AG20443 (cell line): ENCODE data around the gene FXR1.
A peak's percentile ranks its signal among the peaks of the same experiment; 100 is the strongest.
"Not testable (repeated sequence)": the region's sequence is repeated elsewhere in the genome, so short reads cannot be mapped to it uniquely, and the experiment has no call there.

Source experiments
- DNase-seq: peaks from one replicate; pipeline ENCODE4 v3.0.0; 2012; ENCODE audit warnings: low spot score, mixed read lengths

Gene FXR1

DNA sequence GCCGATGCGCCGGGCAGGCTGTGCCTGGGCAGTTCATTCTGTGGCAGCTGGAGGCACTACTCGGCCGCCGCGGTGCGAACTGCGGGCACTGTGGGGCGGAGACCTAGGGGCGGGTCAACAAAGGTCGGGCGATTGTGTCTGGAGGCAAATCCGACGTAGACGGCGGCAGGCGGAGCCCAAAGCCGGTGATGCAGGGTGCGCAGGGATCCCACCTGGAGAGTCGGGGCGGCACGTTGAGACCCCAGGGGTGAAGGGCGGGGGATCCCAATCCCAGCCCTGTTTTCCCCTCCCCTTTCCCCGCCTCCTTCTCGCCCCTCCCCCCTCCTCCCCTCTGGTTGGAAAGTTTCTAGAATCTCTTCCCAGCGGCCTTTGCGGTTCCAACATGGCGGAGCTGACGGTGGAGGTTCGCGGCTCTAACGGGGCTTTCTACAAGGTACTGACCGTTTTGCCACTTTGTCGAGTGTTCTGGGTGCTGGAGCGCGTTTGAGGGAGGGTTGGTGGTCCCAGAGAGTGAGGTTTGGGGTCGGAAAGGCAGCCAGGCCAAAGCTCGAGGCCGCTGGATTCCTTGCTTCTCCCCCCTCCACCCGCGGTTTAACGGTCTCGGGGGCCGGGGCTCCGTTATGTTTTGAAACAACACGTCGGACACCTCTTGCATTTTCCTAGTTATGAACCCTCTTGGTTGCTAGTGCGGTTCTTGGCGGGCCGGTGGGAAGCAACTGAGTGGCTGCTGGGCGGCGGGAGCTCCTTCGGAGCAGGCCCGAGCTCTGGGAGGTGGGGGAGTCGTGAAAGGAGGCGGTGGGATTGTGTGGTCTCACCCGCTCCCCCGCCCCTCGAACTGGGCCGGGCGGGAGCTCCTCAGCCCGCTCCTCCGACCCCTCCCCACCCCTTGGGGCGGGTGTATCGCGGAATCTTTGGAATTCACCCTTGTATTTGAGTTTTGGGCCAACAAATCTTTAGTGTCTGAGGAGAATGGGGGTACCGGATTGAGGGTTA, at the start of gene FXR1:
Gene FXR1 (plus strand): TSS at position 367 of the 993 bp plus-strand sequence. CDS start 16 bp downstream, at position 383.
- DNase-seq = peak; percentile 94

DNA sequence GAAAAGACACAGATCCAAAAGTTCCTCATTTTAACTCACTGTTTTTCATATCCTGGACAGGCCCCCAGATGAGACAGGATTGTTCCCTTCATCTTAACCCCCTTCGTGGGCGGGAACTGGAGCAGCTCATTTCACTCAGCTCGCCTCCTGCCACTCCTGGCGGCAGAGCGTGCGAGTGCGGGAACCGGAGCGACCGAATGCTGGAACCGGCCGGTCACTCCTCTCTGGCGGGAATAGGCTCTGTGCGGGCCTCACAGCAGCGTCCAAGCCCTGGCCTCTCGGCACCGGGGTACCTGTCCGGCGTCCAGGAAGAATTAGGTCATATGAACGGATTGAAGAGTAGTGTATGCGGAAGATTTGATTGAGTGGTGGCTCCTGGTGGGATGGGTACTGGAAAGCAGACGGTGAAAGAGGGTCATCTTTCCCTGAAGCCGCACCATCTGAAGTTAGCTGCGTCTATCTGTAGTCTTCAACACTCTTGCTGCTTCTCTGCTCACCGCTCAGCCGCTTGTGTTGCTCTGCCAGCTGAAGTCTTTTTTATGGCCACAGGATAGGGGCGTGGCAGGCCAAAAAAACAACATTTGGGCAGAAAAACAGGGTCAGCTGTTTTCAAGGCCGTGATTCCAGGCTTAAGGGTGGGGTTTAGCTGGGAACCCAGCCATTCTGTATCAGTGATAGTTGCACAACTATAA, 42.3 kb upstream of the FXR1 start:
- peak; percentile 64 for DNase-seq

DNA sequence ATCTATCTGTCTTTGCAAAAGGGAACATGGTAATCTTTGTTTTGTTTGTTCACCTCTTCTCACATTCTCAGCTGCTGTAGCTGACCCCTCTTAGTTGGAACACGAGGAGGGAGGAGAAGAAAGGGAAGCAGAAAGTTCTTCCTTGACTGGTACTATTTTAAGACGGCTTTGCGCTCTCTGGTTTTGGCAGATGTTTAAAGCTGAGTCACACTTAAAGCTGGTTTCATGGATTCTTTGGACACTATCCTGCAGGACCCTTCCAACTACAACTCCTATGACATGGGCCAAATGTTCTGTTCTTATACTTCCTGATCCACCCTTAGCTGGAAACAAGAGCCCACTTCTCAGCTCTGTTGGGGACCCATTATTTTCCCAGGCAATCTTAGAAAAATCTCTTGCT, 40.6 kb upstream of the FXR1 start:
- peak; percentile 52 for DNase-seq

DNA sequence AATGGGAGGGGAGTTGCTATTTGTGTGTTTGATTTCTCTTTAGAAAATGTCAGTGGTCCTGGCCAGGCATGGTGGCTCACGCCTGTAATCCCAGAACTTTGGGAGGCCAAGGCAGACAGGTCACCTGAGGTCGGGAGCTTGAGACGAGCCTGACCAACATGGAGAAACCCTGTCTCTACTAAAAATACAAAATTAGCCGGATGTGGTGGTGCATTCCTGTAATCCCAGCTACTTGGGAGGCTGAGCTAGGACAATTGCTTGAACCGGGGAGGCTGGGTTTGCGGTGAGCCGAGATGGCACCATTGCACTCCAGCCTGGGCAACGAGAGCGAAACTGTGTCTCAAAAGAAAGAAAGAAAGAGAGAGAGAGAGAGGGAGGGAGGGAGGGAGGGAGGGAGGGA, 40.0 kb upstream of the FXR1 start:
- DNase-seq = not testable (repeated sequence)

DNA sequence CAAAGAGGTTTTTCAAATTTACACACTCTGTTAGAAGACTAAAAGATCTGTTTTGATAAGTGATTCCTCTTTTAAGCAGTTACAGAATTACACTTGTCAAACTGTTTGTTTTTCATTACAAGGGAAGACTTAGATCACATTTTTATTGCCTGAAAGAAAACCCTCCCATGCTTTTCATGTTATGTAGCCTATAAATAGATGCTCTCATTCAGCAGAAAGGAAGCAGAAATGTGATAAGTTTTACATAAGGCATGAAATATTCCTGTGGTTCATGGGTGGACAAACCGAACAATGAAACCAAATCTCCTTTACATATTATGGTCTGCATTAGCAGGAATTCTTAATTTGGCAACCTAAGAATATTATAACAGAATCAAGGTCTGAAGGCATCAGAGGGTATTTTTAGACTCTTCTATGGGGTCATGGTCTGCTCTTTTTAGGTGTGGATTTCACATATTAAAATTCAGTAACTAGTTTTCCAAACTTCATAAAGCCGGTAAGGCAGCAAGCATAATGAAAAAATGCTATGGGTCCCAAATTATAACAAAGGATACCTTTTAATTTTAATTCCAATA, 37.3 kb upstream of the FXR1 start:
- no peak for DNase-seq

DNA sequence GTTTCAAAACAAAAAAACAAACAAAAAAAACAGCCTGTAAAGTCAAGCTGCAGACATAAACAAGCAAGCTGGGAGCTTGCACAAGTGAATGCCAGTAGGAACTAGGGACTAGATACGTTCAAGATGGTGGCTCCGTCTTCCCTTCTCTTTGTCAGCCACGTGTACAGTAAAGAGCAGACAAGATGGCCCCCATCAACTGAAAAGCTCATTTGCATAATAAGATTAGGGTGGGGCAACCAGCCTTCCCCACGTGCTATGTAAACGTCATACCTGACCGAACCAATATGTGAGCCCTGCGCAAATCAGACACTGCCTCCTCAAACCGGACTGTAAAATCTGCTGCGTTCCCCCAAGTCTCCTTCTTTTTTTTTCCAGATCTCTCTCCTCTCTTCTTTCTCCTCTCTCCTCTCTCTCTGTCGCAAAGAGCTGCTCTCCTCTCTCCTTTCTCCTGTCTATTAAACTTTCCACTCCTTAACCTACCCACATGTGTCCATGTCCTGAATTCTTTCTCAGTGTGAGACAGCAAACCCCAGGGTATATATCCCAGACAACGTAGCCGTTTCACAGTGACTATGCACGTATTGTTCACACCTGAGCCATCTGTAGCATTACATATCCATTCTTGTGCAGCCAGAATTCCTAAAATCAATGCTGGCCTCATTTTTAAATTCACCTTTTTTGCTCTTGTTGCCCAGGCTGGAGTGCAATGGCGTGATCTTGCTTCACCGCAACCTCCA, 31.2 kb upstream of the FXR1 start:
- DNase-seq = no peak

DNA sequence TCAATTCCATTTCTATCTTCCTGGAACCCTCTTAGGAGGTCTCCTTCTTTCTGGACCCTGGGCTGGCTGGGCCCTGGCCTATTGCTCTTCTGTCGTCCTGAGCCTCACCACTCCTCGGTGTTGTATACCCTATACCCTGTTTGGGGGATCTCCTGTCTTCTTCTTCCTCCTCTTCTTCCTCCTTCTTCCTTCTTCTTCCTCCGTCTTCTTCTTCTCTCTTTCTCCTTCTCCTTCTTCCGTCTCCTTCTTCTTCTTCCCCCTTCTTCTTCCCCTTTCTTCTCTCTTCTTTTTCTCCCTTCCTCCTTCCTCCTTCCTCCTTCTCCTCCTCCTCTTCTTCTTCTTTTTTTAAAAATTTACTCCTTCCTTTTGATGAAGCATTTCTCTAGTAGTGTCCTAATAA, 30.4 kb upstream of the FXR1 start:
- DNase-seq = no peak

DNA sequence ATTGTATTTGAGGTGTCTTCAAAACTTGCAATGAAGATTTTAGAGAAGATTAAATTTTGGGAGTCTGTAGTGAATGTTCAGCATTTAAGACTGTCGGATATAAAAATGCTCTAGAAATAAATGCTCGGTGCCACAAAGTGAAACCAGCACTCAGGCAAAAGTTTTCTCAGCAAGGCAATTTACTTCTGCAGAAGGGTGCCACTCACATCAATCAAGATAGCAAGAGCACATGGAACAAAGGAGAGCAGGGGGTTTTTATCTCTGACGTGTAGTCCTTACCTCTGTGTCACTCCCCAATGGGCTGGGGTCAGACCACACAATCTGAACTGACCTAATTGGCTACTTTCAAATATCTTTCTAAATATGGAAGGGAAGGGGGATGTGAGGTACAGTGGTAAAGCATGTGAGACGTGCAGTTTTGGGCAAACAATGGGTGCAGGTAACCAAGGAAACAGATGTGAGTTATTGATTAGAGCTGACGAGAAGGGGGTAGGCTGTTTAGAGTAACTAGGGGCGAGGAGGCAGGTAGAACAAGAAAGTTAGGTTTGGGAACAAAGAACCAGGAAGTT, 23.4 kb upstream of the FXR1 start:
- DNase-seq = no peak

DNA sequence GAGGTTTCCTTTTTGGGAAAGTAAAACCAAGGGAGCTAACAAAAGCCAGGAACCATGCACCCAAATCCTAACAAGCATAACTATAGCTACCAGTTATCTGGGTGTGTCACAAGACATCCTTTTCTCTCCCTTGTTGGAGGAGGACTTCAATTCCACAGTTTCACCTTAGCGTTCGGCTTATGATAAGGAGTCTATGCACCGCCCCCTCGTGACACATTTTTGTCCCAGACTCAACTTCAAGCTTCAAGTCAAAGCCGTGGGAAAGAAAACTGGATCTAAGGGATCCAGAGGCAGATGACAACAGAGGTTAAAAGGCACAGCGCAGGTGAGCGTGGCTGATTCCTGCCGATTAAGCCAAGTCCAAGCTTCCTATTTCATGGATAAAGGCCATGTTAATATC, 13.9 kb upstream of the FXR1 start:
- DNase-seq = no peak

DNA sequence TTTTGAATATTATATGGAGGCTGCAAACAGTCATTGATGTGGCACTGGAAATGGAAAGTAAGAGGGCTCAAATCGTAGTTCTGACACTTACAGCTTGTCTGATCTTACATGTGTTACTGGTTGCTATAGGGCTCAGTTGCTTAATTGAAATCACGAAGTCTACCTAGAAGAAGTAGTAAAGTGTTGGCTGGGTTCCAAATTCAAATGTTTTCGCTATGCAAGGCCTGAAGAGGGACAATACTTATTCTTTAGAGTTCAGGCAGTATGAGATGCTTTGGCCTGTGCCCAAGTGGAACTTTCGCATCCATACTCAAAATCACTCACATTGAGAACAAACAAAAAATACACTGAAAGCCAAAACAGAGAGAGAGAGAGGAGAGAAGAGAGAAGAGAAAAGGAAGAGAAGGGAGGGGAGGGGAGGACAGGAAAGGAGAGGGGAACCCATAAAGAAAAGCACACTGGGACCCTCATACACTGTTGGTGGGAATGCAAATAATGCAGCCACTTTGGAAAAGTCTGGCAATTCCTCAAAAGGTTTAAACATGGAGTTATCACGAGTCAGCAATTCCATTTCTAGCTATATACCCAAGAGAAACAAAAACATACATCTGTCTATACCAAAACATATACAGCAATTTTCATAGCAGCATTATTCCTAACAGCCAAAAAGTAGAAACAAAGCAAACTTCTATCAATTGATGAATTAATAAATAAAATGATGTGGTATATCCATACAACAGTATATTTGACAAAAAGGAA, 2.9 kb upstream of the FXR1 start:
- no peak for DNase-seq

DNA sequence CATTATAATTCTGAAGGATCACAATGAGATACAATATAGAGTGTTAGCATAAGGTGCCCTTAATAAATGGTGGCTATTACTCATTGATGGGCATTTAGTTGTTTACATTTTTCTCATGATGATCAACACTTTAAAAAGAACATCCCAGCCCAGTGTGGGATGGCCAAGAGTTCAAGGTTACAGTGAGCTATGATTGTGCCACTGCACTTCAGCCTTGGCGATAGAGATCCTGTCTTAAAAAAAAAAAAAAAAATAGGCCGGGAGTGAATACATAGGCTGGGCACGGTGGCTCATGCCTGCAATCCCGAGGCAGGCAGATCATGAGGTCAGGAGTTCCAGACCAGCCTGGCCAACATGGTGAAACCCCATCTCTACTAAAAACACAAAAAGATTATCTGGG, 1.6 kb upstream of the FXR1 start:
- DNase-seq = no peak

DNA sequence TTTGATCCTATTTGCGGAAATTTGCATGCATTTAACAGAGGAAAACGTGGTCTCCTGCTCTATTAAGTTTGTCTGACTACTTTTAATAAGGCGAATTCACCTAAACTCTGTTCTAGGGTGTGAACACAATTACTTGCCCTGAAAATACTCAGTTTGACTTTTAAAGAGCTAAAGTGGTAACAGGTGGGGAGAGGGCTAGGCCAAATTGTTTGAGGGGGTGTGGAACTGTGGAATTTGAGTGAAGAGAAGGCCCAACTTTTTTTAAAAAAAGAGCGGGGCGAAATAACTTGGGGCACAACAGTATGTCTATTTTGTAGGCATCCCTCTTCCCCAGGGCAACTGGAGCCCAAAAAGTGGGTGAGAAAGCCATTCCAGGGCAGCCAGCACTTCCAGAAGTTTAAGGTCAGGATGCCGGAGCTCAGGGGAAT, 580 bp upstream of the FXR1 start:
- DNase-seq = no peak

DNA sequence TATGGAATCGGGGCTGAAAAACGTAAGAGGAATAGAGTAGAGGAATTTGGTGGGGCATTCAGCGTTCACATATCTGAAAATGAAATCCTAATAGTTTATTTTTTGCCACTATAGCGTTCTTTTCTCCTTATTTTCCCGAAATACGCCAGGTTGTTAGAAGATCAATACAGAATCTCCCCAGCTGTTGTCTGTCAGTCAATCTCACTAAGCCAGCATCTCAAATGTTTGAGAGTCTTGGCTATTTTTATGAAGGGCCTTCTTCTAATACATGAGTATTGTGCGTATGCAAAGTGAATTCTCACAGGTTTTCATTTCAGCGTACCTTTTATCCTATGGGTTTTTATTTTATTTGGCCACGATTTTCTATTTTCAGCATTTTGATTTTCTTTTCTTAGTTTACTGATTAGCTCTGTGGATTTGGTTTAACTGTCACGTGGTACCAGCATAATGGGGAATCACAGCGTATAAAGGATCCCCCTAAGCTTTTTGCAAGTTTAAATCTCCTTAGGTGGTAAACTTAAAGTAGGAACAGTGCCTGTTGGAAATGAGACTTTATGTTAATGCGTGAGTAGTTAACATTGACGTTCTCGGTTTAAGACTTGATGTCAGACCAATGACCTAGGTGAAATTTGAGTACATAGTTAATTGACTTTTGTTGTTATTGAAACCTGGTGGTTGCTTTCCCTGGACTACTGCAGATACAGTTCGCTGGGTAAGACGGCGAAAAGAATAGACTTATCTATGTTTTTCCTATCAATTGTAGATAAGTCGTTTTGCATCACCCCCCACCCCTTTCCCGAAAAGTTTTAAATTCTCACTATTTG, 1.3 kb downstream of the FXR1 start:
- DNase-seq = peak; percentile 19

DNA sequence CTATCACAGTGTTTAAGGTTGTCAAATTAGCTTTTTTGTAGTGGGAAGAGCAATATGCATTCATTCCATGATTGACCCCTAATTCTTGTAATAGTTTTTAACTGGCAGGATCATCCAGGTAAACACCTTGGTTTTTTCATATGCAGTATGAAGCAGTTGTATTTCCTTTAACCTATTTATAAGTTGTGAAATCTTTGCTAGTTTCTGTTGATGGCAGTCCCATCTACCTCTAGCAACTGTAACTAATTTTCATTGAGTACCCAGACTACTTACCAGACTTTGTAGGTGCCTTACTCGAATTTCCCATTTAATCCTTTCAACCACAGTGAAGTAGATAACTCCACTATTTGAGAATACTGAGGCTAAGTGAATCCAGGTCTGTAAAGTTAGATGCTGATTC, 6.1 kb downstream of the FXR1 start:
- DNase-seq = no peak

DNA sequence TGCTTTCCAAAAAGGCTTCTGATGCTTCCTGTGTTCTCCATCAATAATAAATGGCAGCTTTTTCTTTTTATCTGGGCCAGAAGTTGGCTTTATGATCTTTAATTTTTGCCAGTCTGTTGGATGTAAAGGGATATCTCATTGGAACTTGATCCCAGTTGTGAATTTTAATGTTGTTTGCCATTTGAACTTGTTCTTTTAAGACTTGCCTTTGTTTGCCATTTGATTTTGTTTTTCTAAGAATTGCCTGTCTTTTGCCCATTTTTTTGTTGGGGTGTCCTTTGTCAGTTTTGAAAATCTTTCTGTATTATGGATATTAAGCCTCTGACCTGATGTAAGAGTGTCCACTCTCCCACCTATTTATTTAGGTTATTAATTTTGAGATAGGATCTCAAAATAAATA, 9.8 kb downstream of the FXR1 start:
- DNase-seq = no peak

DNA sequence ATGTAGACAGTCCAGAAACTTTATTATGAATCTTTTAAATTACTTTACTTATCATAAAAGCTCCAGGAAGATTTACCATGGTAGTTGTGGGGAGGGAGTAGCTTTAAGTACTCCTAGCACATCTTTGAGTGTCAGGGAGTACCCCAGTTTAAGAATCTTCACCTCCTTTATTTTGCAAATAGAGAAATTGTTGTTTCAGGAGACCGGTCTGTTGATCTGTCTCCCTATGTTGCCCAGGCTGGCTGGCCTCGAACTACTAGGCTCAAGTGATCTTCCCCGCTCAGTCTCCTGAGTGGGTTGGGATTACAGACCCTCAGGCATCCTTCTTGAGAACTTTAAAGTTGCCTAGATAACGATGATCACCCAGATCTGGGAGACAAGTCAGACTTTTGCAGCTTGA, 11.1 kb downstream of the FXR1 start:
- no peak for DNase-seq

DNA sequence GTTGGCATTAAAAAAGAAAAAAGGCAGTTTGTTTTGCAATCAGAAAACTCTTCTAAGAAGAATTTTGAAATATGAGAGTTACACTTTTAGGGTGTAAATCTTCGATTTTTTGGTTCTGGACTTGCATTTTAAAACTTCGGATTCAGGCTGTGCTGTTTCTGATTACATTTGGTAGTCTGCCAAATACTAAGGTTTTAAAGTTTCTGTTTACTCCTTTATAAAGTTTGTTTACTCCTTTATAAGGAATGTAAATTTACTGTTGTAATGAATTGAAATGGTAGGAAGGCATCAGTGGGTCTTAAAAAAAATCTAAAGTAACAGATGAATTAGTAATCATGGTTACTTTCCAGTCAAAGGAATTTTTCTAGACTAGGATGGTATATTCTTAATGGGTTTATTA, 14.1 kb downstream of the FXR1 start:
- DNase-seq = no peak

DNA sequence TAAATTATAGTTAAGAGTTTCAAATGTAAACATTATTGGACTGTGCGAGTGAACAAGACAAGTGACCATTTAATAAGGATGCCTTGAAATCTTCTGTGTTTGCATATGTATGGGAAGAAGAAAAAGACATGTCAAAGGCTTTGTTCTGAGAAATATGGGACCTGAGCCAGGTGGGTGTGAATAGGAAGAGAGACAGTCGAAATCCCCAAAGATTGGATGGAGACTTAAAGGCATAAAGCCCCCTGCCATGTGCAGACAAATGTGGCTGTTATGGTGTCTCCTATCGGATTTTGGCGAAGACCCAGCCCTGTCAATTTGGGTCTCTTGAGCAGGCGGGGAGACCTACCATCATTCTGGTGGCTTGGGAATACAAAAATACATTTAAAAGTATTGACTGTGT, 16.9 kb downstream of the FXR1 start:
- no peak for DNase-seq

DNA sequence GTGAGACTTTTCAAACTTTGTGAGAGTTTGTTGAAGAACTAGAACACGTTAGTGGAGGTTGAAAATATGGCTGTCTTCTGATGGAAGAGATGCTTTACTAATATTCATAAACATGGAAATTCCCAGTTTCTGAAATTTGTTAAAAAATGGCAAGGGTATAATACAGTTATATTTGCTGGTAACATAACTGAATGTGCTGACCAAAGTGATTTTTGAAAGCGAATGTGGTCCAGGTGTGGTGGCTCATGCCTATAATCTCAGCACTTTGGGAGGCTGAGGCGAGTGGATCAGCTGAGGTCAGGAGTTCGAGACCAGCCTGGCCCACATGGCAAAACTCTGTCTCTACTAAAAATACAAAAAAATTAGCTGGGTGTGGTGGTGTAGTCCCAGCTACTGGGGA, 18.1 kb downstream of the FXR1 start:
- DNase-seq = no peak

DNA sequence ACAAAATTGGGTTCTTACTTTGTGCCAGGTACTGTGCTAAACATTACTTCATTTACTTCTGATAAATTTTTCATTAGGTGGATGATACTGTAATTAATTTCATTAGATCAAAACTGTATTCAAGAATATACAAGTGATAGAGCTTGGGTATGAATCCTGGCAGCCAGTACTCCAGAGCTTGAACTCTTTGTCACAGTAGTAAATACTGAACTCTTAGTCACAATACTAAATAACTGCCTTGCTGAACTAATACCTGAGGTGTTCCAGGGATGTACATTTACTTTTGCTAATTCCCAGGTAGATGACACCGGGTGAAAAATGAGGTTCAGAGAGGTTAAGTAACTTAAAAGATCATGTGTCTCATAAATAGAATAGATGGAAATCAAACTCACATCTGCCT, 20.3 kb downstream of the FXR1 start:
- no peak for DNase-seq
